HG02798 (cell line): ENCODE data around the gene PRKCE.
A peak's percentile ranks its signal among the peaks of the same experiment; 100 is the strongest.
"Not testable (repeated sequence)": the region's sequence is repeated elsewhere in the genome, so short reads cannot be mapped to it uniquely, and the experiment has no call there.

ENCODE experiments used
- ATAC-seq: cut with Tn5 transposase; IDR thresholded peaks from one replicate; pipeline ENCODE4 v1.9.1; 2021; ENCODE audit warnings: mild to moderate bottlenecking; ENCODE audit not compliant: unreplicated experiment, poor library complexity

Gene PRKCE

DNA sequence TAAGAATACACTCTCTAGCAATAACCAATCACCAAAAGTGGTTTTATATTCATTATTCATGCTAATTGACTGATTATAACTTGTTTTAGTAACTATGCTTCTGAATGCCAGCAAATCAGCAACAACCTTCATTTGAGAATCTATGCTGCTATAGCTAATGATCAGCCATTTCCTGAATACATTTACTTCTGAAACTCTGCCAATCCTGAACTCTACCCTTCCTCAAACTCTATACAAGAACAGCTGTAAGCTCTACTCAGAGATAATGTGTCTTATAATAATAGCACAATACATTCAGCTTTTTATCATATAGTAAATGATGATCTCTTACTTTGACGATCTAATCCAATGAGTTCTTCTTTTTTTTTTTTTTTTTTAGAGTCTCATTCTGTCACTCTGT lies 560.0 kb downstream of the PRKCE start:
- no peak for ATAC-seq

DNA sequence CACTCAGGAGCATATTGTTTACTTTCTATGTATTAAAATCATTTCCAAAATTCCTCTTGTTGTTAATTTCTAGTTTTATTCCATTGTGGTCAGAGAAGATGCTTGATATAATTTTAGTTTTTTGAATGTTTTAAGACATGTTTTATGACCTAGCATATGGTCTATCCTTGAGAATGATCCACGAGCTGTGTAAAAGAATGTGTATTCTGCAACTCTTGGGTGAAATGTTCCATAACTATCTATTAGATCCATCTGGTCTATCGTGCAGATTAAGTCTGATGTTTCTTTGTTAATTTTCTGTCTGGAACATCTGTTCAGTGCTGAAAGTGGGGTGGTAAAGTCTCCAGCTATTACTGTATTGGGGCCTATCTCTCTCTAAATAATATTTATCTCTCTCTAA lies 562.4 kb downstream of the PRKCE start:
- no peak for ATAC-seq

DNA sequence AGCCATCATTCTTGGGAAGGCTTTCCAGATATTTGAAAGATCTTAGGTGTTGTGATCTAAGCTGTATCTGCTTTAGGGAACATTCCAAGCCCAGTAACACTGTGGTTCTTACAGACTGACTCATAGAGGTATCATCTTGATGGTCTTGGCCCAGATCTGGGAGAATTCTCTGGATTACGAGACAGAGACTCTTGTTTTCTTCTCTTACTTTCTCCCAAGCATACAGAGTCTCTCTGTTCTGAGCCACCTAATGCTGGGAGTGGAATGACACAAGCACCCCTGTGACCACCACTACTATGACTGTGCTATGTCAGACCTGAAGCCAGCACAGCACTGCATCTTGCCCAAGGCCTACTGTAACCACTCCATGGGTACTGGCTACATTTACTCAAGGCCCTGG lies 564.7 kb downstream of the PRKCE start:
- ATAC-seq, result no peak

DNA sequence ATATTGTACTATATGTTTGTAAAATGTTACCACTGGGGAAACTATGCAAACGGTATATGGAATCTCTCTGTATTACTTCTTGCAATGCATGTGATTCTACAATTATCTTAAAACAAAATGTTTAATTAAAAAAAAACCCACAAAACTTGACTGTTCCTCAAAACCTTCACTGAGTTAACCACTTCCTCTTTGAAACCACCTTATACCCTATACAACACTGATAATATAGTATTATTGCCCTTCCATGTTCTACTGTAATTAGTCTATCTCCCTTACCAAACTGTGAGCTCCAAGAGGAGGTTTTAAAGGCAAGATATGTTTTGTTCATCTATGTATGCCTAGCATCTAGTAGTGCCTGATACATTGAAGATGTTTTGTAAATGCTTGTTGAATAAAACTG lies 572.0 kb downstream of the PRKCE start:
- not testable (repeated sequence) for ATAC-seq

DNA sequence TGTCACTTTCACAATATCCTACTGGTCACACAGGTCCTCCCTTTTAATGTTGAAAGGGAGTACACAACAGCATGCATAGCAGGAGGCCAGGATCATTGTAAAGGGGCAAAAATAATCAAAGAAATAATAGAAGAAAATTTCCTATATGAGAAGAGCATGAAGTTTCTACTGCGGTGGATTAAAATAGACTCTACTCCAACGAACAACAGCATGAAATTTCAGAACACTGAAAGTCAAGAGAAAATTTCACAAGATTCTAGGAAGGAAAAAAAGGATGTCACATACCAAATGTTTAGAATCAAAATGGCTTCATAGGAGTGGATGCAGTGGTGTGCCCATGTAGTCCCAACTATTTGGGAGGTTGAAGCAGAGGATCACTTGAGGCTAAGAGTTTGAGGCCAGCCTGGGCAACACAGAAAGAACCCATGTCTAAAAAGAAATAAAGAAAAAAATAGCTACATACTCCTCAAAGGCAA lies 573.7 kb downstream of the PRKCE start:
- no peak for ATAC-seq

DNA sequence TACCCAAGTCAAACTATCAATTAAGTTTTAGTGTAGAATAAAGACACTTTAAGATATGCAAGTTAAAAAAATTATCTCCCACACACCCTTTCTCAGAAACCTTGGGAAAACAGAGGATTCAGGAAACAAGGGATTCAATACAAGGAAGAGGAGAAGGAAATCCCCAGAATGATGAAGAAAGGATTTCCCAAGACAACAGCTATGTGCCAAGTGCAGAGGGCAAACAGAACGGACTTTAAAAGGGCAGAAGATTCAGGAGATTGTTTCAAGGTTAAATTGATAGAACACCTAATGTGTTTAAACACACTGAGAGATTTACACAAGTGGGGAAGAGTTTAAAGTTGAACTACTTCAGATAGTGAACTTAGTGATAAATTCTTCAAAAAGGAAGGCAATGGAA lies 574.3 kb downstream of the PRKCE start:
- ATAC-seq, result no peak

DNA sequence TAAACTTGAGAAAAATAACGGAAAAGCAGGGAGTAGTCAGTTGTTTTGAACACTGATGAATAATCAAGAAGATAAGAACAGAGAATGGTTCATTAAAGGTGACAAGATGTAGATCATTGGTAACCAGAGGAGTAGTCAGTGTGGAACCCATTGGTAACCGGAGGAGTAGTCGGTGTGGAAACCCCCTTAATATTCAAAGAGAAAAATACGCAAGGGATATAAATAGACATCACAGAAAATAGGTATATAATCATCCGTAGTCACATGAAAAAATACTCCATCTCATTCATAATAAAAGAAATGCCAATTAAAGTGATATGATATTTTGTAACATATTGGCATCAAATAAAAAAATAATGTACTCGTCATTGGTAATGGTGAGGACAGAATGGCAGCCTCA lies 575.1 kb downstream of the PRKCE start:
- ATAC-seq, result no peak

DNA sequence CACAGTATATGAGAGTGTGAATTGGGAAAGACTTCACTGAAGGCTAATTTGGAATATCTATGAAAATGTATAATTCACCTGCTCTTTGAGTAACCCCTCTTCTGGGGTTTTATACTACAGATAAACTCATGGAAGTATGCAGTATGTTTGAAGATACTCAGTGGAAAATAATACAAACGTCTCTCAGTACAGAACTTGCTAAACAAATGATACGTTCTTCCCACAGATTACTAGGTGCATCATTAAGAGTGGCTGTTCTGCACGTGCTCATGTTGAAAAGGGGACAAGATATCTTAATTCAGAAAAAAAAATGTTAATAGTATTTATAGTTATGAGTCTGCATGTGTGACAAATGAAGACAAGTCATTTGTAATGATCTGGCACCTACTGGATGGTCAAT lies 575.5 kb downstream of the PRKCE start:
- ATAC-seq, result no peak

DNA sequence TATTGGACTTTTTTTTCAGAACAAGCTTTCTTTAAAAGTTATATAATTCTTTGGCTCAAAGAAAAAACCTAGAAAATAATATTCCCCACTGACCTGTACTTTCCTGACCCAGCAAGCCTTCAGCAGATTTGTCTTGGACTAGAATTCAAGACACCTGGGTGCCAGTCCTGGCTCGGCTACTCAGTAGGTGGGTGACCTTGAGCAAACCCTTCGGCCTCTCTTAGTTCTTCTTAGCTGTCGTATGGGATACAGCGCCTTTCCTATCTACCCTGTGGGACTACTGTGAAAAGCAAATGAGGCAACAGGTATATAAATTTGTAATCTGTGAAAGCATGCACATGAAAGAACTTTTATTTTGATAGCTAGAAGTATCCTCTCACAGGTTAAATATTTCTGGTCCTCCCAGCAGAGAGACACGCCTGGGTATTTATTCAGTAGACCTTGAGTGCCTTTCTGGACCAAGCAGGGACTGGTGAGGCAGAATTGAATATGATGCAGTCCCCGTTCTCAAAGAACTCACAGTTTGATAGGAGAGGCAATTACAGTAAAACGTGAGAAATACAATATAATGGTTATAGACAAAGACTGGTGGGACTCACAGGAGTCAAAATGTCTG lies 576.3 kb downstream of the PRKCE start:
- no peak for ATAC-seq

DNA sequence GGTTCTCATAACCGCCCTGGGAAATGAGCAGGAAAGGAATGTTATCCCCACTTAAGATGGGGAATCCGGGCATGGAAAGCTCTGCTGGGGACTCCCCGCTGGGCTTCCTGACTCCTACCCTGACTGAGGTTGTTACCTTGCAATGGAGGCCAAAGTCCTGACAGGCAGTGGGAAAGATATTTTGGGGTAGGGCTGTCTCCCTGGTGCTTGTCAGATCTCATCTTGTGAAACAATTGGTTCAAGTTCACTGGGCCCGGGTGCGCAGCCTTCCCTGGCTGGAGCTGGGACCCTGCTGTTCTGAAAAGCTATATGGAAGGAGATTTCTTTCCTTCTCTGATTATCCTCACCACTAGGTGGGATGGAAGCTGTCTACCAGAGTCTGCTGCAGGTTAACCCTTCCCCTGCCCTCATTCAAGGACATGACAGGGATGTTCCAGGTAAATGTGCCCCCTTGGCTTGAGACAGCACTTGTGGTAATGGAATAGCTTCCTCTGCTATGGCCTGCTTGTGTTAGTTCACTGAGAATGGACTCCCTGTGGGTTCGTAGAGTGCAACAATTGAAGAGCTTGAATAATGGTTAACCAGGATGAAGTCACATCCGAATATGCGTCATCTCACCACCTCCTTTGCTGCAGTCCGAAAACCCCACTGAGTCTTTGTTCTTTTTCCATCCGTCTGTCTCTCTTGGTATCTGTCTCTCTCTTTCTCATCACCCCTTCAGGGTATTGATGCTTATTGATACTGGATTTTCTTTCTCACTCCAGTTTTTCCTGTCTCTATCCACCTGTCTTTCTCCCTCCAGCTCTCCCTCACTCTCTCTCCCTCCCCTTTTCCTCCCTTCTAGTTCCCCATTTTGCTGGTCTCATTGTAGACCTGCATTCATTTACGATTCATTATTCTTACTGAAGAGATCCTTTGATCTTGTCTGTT lies 577.9 kb downstream of the PRKCE start:
- ATAC-seq, result peak; percentile 76

DNA sequence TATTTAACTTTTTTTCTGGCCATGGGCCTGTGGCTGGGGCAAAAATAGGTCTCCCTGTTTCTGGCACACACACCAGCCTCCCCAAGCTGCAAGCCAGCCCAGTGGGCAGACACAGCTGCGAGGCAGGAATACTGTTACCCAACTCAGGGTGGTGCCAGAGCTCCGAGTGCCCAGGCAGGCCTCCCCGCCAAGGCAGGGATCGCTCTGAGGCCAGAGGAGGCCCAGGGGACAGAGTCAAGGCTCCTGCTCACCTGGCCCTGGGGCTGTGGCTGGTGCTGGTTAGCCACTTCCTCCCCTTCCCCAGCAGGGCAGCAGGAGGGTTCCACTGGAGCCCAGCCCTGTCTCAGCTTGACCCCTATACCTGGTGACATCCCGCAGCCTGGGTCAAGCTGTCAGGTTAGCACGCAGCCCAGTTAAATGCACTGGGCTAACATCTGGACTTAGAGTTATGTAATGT lies 578.7 kb downstream of the PRKCE start:
- ATAC-seq, result peak; percentile 62

DNA sequence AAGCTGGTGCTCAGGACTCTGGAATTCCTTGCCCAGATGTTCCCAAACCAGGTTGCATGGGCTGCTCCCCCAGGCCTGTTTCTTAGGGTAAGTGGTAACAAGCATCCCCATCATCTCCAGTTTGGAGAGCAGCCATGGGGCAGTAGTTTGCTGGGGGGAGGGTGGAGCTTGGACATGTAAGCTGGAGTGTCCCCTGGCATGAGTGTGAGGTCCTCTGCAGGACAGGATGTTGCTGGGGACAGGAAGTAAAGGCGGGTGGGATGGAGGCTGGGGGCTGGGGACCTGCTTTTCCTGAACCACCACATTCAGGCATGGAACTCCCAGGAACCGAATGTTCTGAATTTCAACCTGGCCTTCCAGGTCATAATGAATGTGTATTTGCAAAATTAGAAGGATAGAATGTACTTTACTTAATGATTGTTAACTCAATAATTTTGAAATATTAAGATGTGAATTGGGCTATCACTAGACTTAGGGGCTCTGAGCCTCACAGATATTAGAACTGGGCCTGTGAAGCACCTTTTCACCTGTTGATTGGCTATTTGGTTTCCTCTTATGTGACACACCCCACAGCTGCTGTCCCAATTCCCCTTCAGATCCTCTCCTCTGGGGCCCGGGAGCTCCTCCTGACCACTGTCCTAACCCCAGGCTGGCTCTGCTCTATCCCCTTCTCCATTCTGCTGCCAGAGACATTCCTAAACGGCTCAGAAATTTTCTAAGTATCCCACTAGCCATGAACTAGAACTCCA lies 579.4 kb downstream of the PRKCE start:
- no peak for ATAC-seq

DNA sequence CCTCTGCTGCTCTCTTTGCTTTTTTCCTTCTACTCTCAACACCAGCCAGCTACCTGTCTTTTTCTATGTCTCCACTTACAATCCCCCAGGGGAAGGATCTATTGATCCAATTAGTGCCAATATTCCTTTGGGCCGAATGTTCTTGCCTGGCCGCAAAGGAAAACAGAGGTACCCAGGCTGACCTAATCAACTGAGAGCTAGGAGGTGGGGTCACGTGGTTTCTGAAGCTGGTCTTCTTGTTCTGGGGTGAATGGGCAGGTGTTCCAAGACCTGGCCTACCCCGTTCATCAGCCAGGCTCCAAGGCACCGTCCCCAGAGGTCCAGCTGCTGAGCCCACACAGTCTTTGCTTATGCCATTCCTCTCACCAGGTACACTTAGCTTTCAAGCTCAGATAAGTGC lies 580.2 kb downstream of the PRKCE start:
- no peak for ATAC-seq

DNA sequence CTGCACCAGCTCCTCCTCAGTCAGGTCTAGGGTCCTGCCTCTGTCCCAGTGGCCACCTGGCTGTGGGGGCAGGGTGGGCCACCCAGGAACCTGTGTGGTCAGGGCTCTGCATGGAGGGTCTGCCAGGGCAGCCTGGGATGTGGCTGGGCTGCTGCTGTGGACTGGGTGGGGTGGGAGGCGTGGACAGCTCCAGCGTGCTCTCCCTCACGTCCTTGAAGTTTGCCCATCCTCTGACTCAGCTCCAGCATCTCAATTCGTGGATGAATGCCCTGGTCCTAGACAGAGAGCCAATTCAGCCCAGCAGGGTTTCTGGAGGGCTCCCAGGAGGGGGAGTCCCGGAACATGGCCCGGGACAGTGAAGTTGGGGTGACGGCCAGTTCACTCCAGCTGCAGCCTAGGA lies 581.4 kb downstream of the PRKCE start:
- no peak for ATAC-seq

DNA sequence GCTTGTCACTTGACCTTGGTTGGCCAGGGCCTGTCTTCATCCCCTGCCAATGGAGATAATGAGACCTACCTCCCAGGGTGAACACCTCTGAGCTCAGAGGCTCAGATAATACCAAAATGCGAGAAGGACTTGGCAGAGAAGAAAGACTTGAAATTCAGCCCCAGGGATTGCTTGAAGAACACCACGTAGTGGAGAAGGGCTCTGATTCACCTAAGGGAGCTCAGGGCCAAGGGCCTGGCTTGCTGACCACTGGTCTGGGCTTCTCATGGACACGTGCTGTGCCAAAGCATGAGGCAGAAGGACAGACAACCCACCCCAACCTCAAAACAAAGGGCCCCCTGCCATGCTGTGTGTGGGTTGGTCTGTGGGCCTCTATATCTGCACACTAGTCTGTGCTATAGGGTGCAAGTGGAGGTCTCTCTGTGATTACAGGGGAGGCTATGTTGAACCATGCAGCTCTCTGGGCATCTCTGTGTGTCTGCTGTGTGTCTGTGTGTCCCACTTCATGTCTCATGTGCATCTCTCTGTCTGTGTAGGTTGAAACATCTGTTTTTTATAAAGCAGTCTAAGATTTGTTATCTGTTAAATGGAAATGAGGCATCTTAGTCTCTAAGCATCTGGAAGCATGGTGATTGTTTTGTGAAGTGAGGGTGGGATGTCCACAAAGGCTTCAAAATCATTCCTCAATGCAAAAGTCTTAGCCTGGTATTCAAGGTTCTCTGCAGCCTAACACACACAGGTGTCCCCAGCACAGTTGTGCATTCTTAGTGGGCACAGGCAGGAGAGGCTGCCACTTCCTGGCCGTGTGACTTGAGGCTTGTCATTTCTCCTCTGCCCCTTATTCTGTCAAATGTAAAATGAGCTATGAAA lies 584.8 kb downstream of the PRKCE start:
- no peak for ATAC-seq

DNA sequence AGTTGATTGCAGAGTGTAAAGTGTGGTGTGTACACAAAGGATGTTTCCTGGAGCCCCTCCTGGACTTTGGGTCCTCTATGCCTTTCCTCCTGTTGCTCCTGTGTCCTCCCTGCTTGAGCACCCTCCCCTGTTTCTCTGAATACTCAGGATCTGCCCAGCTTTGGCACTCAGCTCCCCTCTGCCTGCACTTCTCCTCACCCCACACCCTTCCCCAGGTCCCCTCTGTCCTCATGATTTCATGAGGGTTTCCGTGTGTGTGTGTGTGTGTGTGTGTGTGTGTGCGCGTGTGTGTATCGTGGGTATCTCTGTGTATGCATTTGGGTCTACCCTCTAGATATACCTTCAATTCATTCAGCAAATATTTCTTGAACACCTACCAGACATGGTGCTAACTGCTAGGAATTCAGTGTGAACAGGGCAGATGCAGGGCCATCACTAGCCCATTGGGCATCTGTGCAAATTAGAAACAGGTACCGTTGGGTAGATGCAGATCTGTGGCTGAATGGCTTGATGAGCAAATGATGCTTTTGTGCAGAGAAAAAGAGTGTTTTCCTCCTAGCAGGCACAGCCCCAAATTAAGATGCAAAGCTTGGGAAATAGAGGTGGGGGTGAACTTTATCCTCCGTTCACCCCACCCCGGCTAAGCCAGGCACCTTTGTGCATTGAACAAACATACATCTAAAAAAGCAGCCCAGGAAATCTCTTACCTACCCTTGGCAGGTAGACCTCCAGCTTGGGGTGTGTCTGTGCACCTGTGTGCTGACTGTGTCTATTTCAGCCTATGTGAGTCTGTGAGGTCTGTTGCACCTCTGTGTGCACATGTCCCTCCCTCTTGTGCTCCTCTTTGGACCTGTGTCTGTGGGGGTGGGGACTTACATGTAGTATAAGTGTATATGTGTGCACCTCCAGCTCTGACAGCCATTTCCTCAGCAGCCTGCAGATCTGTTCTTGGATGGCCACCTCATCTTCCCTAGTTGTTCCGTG lies 585.7 kb downstream of the PRKCE start:
- no peak for ATAC-seq
